ACHN (cell line): ENCODE results near the gene CD80.
"Not testable (repeated sequence)": the region's sequence is repeated elsewhere in the genome, so short reads cannot be mapped to it uniquely, and the experiment has no call there.

Experiments
- DNase-seq: peaks from one replicate; pipeline ENCODE4 v3.0.0-alpha.2; 2015
- in situ Hi-C: cut with HindIII; loops from 2 replicates; pipeline ENCODE4 v1.10.0; 2017; ENCODE audit warnings: low sequenced_read_pairs, low pct_ligation_motif_present, low pct_unique_long_range_greater_than_20kb

CD80 gene

DNA sequence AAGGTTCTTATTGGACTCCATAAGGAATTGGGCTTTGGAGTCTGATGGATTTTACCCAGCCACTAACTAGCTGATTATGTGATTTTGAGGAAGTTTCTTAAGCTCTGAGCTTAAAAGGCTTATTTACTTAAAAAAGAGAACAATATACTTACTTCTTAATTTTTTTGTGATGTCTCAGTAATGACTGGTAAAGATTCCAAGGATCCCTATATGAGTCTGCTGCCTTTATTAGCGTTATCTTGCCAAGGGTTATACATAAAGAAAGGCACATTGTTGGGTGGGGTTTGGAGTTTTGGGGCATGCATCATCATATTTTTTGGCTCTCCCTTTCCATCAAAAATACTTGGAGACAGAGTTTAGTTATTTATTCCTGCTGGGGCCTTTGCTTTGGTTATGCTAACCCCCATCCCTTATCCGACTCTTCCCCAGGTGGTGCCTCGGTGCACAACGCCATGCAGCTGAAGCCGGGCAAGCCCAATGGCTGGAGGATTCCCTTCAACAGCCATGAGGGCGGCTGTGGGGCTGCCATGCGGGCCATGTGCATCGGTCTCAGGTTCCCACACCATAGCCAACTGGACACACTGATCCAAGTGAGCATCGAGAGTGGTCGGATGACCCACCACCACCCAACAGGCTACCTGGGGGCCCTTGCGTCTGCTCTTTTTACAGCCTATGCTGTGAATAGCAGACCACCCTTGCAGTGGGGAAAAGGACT lies 26.6 kb upstream of the CD80 start:
- in situ Hi-C loops, result no loop called here
- DNase-seq, result no peak

DNA sequence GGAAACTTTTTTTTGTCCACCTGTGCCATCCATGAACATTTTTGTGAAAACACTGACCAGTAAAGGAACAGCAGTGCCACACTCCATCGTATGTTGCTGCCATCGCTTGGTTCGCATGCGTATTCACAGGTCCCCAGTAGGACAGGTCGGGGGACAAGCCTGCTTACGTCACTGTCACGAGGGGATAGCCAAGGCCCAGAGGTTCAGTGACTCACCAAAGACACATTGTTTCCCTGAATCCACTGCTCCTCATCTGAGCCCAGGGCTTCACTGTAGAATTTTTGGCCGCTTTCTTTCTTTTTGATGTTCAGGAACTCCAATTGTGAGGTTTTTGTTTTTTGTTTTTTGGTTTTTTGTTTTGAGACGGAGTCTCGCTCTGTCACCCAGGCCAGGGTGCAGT lies 25.8 kb upstream of the CD80 start:
- no peak for DNase-seq
- in situ Hi-C loops, result no loop called here

DNA sequence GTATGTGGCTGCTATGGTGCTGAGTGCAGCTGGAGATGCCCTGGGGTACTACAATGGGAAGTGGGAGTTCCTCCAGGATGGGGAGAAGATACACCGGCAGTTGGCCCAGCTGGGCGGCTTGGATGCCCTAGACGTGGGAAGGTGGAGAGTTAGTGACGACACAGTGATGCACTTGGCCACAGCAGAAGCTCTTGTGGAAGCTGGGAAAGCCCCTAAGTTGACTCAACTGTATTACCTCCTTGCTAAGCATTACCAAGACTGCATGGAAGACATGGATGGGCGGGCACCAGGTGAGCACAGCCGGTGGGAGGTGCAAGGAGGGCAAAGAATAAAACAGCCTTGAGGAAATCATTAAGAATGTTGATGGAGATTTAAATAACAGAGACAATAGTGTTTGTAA lies 22.8 kb upstream of the CD80 start:
- DNase-seq, result no peak
- in situ Hi-C loops, result no loop called here

DNA sequence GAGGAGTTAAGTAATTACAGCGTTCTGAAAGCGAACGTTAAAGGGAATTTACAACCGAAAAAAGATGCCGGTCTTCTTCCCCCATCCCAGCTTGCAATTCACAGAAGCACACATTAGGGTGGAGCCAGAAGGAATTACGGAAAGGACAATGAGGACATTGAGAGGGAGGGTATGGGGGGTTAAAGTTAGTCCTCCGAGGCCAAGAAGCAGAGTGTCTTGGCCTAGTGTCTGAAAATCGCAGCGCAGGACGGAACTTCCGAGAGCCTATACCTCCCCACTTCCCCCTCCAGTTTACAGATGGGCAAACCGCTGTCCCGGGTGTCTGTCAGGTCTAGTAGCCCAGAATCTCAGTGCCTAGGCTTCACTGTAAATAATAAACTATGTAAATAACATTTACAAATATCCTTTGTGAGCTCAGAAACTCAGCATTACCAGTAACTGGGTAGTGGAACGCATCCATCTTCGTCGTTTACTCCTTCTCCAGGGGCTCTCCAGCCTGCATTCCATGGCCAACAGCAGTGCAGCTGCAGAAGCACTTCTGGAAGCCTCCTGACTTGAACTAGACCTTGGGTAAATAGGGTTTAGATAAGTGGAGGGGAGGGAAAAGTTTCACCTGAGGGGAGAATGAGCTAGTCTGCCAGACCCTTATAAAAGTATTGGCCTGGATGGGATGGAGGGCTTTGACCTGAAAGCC lies 20.8 kb upstream of the CD80 start:
- DNase-seq, result no peak

DNA sequence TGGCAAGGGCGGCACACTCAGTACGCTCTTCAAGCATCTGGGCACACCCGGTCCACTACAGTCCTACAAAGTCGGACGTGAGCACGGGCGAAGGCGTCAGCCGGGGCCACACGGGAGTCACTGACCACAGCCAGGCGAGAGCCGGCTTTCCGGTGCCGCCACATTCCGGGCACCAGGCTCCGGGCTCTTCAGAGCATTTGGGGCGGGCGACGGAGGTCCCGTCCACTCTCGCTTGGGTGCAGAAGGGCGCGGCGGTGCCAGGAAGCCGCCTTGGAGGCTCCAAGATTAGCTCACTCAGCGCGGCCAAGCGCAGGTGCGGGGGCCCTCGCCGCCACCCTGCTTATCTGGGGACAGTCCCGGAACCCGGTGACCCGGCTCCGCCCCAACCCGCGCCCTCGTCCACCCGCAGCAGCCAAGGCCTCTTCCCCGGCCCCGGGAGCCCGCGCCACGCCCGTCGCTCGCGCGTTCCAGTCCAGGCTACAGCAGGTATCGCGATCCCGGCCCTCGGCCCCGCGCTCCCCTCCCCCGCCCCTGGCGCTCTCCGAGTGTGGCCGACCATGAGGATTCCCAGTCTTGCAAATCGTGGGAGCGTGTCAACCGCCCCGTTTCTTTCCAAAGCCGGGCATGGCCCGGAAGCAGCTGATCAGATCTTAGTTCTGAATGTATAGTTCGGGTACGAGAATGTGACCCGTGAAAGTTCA lies 20.1 kb upstream of the CD80 start, which contains the start of gene ADPRH:
Gene ADPRH (plus strand): TSS at position 127 of the 701 bp plus-strand sequence. CDS start 2,678 bp downstream, outside the sequence.
- peak; percentile 77 for DNase-seq
- in situ Hi-C loops, result no loop called here

More for the DNA sequence above, 20.8 kb upstream of the CD80 start:
- in situ Hi-C loops, result no loop called here

DNA sequence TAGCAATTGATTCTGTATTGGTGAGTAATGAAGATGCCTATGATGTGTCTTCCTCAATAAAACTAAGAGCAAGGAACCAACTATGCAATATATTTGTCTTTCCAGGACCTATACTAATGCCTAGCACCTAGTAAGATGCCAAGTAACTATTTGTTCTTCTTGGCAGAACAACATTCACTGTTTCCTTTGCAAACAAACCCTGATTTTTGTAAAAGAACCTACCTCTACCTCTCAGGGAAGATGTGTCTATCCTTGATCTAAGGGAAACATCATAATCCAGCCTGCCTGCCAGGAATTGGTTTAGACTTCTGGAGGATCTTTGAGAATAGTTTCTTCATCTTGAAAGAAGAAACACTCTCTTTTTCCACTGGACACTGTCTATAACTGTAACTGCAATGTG lies 16.1 kb upstream of the CD80 start:
- in situ Hi-C loops, result no loop called here
- no peak for DNase-seq

DNA sequence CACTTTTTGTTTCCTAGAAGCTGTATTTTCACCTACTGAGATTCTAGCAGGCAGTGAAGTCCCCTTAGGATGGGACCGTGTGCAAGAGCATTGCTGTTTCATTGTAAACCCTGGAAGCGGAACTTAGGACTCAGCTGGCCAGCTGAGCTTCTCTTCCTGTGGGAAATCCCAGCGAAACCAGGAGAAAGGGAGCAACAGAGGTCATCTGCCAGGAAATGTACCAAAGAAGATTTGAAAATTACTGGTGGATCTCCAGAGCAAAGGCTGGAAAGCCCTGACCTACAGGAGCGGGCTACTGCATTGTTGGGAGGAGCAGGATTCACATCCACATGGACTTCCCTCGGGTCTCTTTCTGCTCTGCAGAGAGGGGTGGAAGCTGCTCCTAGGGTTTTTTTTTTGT lies 12.3 kb upstream of the CD80 start:
- no peak for DNase-seq
- in situ Hi-C loops, result no loop called here

DNA sequence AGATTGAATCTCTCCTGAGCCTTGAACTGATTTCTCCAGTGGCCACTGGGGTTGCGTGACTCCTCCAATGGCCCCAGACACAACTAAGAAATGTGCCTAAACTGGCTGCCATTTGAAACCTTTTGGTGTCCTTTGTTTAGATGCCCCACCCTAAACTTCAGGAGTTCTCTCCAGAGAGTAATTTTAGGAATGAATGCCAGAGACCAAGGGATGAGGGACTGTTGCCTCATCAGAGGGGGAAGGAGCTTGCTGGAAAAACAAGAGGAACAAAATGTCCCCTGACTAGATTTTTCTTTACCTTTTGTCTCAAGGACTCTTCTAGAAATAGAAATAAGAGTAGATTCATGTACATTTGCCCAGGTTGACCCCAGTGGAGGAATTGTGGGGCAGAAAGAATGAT lies 11.8 kb upstream of the CD80 start:
- in situ Hi-C loops, result no loop called here
- no peak for DNase-seq

DNA sequence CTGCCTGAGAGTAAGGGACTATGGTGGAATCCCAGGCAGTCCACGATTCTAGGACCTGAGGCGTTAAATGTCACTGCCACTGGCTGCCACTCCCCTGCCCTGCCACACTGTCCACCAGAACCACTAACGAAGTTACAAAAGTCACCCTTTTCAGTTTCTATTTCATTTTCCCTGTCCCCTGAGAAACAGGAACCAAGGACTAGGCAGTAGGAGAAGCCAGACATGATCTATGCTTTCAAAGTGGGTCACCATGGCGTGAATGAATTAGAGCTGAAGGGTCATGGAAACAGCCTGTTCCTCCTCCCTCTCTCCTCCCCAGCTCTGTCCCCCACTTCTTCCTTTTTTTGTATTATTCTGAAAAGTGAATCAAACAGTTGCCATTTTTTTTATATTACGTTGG lies 10.8 kb upstream of the CD80 start:
- in situ Hi-C loops, result no loop called here
- DNase-seq, result no peak

DNA sequence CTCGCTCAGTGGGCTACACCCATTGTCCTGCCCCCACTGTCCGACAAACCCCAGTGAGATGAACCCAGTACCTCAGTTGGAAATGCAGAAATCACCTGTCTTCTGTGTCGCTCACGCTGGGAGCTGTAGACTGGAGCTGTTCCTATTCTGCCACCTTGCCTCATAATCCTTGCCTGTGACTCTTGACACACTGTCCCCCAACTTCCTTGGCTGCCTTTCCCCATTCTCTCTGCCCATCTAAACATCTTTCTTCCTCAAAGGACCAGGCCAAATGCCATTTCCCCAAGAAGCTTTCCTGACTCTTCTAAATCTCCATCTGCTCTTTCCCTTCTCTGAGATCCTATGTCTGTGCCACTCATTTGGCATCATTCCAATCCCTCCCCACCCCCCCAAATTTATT lies 9.7 kb upstream of the CD80 start:
- DNase-seq, result no peak
- in situ Hi-C loops, result no loop called here

DNA sequence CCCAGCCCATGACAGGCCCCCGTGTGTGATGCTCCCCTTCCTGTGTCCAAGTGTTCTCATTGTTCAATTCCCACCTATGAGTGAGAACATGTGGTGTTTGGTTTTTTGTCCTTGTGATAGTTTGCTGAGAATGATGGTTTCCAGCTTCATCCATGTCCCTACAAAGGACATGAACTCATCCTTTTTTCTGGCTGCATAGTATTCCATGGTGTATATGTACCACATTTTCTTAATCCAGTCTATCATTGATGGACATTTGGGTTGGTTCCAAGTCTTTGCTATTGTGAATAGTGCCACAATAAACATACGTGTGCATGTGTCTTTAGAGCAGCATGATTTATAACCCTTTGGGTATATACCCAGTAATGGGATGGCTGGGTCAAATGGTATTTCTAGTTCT lies 3.9 kb upstream of the CD80 start:
- DNase-seq, result not testable (repeated sequence)

DNA sequence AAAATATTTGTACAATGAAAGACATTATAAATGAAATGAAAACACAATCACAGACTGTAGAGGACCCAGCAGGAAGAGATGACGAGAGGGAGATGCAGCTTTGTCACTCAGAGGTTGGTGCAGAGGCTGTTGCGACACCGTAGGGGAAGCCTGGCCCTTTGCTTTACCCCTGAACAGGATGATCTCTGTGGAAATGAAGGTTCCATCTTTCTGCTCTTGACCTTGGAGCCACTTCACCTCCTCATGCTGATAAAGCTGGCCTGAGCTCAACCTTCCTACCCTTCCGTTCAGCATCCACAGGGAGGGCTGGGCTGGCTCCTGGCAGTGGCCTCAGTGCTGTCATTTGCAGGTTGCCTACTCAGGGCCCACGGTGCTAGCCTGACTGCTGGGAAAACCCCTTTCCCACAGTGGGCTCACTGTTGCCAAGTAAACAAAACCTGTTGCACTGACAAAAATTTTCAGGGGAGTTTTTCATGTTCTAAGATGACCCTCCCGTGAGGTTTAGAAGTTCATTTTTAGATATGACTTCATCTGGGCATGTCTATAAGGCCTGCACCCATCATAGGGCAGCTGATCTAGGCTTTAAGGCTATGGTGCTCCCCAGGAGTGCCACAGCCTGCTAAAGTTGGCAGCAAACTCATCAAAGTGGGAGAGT lies 3.0 kb upstream of the CD80 start:
- in situ Hi-C loops, result no loop called here
- DNase-seq, result no peak

More for the DNA sequence above, 3.9 kb upstream of the CD80 start:
- in situ Hi-C loops, result not testable (repeated sequence)

DNA sequence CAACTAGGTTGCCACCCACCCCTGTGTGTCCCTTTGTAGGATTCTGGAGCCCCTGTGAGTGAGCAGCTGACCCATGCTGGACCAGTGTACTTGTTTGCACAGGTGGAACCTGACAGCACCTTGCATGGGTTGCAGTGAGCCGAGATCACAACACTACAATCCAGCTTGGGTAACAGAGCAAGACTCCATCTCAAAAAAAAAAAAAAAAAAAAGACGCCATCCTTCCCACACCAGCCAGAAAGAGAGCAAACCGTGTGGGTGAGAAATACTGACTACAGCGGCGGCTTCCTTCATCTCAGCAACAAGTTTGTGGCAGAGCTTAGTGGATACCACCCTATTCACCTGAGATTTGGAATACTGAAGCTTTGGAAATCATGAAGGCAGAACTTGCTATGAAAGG lies 746 bp upstream of the CD80 start:
- in situ Hi-C loops, result no loop called here
- no peak for DNase-seq

DNA sequence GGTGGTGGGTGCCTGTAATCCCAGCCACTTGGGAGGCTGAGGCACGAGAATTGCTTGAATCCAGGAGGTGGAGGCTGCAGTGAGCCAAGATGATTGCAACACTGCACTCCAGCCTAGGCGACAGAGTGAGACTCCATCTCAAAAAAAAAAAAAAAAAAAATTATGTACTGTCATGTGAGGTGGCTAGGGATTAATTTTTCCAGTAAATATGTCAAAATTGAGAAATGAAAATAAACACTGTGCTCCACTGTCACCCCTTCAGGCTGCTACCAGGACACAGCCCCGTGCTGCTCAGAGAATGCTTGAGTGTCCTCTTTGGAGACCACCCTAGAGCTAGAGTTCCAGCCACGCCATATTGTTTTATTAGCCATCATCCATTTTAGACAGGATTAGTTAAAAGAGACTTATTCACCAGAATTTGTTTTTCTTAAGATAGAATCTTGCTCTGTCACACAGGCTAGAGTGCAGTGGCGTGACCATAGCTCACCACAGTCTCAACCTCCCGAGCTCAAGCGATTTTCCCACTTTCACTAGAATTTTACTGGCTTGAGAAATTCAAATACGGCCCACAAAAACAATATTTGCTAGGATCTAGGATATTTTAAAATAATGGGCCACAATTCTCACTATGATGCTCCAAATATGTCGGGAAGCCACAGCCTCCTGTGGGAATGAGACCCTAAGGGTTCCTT lies 642 bp downstream of the CD80 start:
- DNase-seq, result no peak
- in situ Hi-C loops, result no loop called here

DNA sequence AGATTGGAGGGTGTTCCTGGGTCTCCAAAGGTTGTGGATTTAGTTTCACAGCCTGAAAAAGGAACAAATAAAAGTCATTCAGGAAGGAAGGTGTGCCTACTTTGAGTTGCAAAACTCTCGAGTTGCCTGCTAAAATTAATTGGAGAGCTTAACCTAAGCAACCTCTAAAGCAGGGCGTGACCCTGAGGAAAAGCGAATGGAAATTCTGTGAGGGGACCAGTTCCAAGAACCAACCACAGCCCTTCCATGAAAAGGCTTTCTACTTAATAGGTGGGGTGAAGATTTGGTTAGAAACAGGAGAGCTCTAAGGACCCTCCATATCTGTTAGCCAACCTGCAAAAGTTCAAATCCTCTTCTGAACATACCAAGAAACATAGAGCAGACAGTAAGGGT lies 1.5 kb downstream of the CD80 start:
- in situ Hi-C loops, result no loop called here
- DNase-seq, result no peak

DNA sequence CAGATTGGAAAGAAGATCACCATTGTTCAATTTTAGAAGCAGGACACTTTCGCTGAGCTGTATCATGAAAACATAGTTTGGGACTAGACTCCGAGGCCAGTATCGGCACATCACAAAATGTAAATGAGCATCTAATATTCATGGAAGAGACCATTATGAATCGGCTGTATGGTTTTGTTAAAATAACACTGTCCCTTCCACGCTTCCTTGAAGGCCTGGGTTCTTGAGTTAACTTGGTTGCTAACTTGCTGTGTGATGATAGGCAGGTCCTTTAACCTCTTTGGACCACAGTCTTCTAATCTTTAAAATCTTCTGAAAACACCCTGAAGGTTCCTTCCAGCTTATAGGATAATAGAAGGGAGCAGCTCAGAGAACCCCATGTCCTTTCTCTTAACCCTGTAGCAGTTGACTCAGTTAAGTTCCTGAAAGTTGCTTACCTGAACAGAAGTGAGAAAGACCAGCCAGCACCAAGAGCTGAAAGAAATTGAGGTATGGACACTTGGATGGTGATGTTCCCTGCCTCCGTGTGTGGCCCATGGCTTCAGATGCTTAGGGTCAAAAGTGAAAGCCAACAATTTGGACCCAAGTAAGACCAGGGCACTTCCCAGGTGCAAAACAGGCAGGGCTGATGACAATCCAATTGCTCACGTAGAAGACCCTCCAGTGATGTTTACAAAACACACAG lies 2.1 kb downstream of the CD80 start:
- in situ Hi-C loops, result no loop called here
- DNase-seq, result no peak

DNA sequence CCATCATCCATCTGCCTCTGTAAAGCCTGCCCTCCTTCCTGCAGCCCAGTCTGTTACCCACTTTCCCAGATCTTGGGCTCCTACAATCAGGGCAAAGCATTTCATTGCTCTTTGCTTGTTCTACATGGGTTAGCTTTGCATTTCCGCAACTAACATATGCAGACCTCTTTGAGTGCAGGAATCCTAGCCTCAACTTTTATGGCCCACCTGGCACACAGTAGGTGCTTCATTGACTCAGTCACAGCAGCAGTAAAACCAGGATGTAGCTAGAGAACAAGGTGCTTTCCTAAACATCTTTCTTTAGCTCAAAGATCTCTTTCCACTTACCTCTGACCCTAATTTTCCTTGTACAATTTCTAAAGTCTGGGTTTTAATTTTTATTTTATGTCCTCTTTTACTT lies 3.5 kb downstream of the CD80 start:
- in situ Hi-C loops, result no loop called here
- no peak for DNase-seq

DNA sequence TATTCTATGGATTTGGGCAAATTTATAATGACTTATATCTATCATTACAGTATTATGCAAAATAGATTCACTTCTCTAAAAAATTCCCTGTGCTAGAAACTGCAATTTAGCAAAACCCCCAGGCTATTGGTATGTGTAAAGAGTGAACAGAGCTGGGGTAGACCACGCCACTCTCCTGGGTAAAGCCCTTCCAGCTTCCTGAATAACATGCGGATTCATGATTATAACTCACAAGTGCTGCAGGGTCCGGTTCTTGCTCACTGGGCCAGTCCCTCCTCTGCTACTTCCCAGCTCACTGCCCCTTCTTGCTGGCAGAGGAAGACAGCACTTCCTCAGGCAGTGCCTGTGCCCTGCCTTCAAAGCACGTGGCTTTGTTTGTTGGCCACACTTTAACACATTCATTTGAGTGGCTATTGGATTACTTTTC lies 4.1 kb downstream of the CD80 start:
- in situ Hi-C loops, result no loop called here
- DNase-seq, result no peak
